Peyer's patch (tissue), 4 donors: ENCODE data around the gene NEK6. TPM values are rescaled to one million over a fixed set of nuclear protein-coding genes. Genes with fewer than 3 reads are reported as not detected.
A peak's percentile ranks its signal among the peaks of the same experiment; 100 is the strongest.

Experiments used
- DNase-seq, 3 donors: peaks; one replicate each; pipeline ENCODE4 v3.0.0-alpha.2; 2017 to 2019
- H3K27ac ChIP-seq, 4 donors: fragments of 200-600 bp; sonication (generic); one replicate each; pipeline ENCODE4 v1.5.1; 2016 to 2019
- H3K27me3 ChIP-seq, 2 donors: fragments of 200-600 bp; sonication (generic); one replicate each; pipeline ENCODE4 v1.5.1; 2019
- H3K36me3 ChIP-seq, 3 donors: fragments of 200-600 bp; sonication (generic); one replicate each; pipeline ENCODE4 v1.5.1; 2016 to 2019
- H3K4me1 ChIP-seq, 4 donors: fragments of 200-600 bp; sonication (generic); one replicate each; pipeline ENCODE4 v1.5.1; 2016 to 2019
- H3K4me3 ChIP-seq, 4 donors: fragments of 200-600 bp; sonication (generic); 1 replicate in 3 of 4; 2 replicates in 1 of 4; pipeline ENCODE4 v1.5.1; 2016 to 2019; ENCODE audit warnings: mild to moderate bottlenecking in 1 of 4
- H3K9me3 ChIP-seq, 4 donors: fragments of 200-600 bp; sonication (generic); one replicate each; pipeline ENCODE4 v1.5.1; 2016 to 2019; ENCODE audit warnings: mild to moderate bottlenecking in 1 of 4
- POLR2A ChIP-seq, 2 donors: fragments of 450-650 bp; IDR thresholded peaks; one replicate each; pipeline ENCODE4 v1.5.1; 2017; ENCODE audit warnings: antibody characterized with exemption in 2 of 2, mild to moderate bottlenecking in 2 of 2, moderate library complexity in 2 of 2
- total RNA-seq, 4 donors: library from RNA; depleted of rRNA; stranded (reverse); fragments of >200 nt; gene quantifications; one replicate each; pipeline ENCODE4 v1.1.0, GENCODE V29; 2016
- TF ChIP-seq, protein P1 (sequence below), 6 experiments: fragments of 450-650 bp in 4 of 6; fragments of 200-600 bp in 2 of 6; sonication (generic) in 1 of 6; IDR thresholded peaks; one replicate each; pipeline ENCODE4 v1.5.1; 2017 to 2019; ENCODE audit warnings: antibody characterized with exemption in 6 of 6, mild to moderate bottlenecking in 3 of 6, moderate library complexity in 1 of 6

The NEK6 gene
- total RNA-seq, 4 donors from 2014 or later, result 38.4 to 77.6 (median 46.9) TPM

DNA sequence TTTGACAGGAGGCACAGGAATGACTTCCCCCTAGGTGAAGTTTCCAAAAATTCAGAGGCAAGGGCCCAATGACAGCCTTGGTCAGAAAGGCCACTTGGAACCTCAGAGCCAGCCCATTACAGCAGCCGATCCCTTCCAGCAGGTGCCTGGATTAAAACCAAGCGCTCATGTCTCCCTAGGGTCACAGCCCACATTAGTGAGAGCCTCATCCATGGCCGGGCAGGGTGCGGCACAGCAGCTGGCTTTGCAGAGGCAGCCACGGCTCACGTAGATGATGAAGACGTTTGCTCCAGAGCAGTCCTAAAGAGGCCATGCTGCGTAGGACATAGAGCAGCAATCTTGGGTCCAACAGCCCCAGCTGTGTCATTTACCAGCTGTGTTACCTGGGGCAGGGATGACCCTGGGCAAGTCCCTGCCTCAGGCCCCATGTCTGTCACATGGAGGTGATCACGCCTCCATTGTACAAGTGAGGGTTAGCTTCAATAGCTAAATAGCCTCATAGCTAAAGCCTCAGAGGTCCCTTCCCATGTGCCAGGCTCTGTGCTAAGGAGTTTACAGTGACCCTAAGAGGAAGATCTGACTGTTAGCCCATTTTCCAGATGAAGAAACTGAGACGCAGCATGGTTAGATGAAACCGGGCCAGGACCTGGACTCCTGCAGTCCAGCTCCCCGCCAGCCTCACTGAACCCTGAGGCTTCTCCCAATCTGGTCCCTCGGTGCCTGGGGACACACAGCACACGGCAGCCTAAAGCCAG lies 39.2 kb downstream of the NEK6 start:
- Histone ChIP-seq H3K4me3 (no peak overlapping the region), H3K36me3 (peaks cover 0 to 2% (median 0%) of the 10 kb centered on the region in 3 donors), H3K4me1 (peaks cover 0 to 50% (median 15%) of the 10 kb centered on the region in 4 donors), H3K27me3 (no peaks in the 10 kb centered on the region), H3K27ac (peak overlapping the region in 2 of 4 donors; percentile 6 to 35), H3K9me3 (no peaks in the 10 kb centered on the region)
- no peak for TF ChIP-seq POLR2A (IDR thresholded peaks at IDR 0.05)
- TF ChIP-seq, protein P1, sequence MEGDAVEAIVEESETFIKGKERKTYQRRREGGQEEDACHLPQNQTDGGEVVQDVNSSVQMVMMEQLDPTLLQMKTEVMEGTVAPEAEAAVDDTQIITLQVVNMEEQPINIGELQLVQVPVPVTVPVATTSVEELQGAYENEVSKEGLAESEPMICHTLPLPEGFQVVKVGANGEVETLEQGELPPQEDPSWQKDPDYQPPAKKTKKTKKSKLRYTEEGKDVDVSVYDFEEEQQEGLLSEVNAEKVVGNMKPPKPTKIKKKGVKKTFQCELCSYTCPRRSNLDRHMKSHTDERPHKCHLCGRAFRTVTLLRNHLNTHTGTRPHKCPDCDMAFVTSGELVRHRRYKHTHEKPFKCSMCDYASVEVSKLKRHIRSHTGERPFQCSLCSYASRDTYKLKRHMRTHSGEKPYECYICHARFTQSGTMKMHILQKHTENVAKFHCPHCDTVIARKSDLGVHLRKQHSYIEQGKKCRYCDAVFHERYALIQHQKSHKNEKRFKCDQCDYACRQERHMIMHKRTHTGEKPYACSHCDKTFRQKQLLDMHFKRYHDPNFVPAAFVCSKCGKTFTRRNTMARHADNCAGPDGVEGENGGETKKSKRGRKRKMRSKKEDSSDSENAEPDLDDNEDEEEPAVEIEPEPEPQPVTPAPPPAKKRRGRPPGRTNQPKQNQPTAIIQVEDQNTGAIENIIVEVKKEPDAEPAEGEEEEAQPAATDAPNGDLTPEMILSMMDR (IDR thresholded peaks at IDR 0.05), result no peak
- DNase-seq, result no peak

DNA sequence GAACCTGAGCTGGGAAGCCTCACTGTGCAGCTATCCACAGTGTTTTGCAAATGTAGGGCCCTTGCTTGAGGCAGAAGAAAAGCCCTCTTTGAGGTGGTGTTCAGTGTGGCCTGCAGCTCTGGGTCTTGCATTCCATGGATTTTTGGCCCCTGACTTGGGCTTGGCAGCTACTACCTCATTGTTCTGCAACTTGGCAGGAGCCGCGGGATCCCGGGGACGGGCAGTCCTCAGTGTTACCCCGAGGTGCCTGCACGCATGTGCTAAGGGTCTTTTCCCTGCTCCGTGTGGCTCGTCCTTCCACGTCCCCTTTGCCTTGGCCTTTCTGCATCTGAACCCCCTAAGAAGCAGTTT lies 39.8 kb downstream of the NEK6 start:
- TF ChIP-seq POLR2A (IDR thresholded peaks at IDR 0.05), result no peak
- TF ChIP-seq, protein P1 (IDR thresholded peaks at IDR 0.05), result no peak
- peak in 1 of 3 donors; percentile 55 for DNase-seq
- Histone ChIP-seq H3K4me3 (no peak overlapping the region), H3K4me1 (peaks cover 0 to 44% (median 10%) of the 10 kb centered on the region in 4 donors), H3K27me3 (no peaks in the 10 kb centered on the region), H3K27ac (peak overlapping the region in 2 of 4 donors; percentile 6 to 11), H3K36me3 (peaks cover 0 to 6% (median 0%) of the 10 kb centered on the region in 3 donors), H3K9me3 (no peaks in the 10 kb centered on the region)

DNA sequence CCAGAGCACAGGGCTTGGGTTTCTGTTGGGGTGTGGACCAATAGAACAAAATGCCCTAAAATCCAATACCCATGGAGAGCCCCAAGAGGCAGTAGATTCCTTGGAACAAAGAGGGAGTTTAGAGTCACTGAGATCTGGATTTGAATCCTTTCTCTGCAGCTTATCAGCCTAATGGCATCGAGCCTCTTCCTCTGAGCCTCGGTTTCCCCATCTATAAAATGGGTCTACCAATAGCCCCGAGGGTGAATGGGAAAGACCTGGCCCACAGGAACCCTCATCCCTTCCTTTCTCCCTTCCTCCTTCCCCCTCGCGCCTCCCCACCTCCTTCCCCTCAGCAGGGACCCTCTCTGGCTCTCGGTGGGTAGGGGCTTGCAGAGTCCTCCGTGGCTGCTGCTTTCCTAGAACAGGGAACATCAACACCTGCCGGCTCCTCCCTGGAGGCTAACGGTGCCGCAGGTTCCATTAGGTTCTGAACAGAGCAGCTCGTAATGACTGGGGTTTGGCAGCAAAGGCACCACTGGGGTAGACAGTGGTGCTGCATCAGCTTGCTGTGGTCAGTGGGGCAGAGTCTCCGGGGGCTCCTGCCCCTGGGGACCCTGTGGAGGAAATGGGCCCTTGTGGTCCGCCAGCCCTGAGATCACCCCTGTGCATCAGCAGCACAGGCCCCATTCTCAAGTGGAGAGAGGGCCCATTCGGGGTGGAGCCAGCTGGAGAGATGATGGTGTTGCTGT lies 40.3 kb downstream of the NEK6 start:
- TF ChIP-seq, protein P1 (IDR thresholded peaks at IDR 0.05), result no peak
- no peak for TF ChIP-seq POLR2A (IDR thresholded peaks at IDR 0.05)
- Histone ChIP-seq H3K36me3 (peaks cover 0 to 11% (median 0%) of the 10 kb centered on the region in 3 donors), H3K9me3 (no peaks in the 10 kb centered on the region), H3K27me3 (no peaks in the 10 kb centered on the region), H3K4me3 (no peak overlapping the region), H3K4me1 (peaks cover 0 to 43% (median 7%) of the 10 kb centered on the region in 4 donors), H3K27ac (peak overlapping the region in 1 of 4 donors; percentile 6)
- no peak for DNase-seq

DNA sequence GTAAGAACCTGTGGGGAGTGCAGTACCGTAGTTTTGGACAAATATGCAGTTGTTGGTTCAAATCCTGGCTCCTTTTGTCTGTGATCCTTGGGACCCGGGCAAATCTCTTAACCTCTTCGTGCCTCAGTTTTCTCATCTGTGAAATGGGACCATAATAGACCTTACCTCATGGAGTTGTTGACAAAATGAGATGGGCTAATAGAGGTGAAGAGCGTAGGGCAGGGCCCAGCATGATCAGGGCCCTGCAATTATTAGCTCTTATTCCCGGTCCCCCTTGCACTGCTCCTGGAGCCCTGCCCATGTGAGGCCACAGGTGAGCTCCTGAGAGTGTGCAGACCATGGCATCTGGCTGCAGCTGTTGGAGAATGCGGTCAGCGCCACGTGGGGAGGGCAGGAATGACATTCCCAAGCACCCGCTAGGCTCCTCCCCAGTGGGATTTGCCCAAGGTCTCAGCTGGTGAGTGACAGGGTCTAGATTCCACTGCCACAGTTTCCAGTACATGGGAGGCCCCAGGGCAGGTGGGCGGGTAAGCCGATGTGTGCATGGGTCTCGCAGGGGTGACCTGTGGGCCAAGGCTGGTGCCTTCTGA lies 41.0 kb downstream of the NEK6 start:
- TF ChIP-seq, protein P1 (IDR thresholded peaks at IDR 0.05), result no peak
- no peak for TF ChIP-seq POLR2A (IDR thresholded peaks at IDR 0.05)
- Histone ChIP-seq H3K4me1 (peaks cover 0 to 39% (median 5%) of the 10 kb centered on the region in 4 donors), H3K36me3 (peaks cover 0 to 18% (median 0%) of the 10 kb centered on the region in 3 donors), H3K27me3 (no peaks in the 10 kb centered on the region), H3K27ac (peak overlapping the region in 1 of 4 donors; percentile 8), H3K4me3 (no peak overlapping the region), H3K9me3 (no peaks in the 10 kb centered on the region)
- DNase-seq, result no peak

DNA sequence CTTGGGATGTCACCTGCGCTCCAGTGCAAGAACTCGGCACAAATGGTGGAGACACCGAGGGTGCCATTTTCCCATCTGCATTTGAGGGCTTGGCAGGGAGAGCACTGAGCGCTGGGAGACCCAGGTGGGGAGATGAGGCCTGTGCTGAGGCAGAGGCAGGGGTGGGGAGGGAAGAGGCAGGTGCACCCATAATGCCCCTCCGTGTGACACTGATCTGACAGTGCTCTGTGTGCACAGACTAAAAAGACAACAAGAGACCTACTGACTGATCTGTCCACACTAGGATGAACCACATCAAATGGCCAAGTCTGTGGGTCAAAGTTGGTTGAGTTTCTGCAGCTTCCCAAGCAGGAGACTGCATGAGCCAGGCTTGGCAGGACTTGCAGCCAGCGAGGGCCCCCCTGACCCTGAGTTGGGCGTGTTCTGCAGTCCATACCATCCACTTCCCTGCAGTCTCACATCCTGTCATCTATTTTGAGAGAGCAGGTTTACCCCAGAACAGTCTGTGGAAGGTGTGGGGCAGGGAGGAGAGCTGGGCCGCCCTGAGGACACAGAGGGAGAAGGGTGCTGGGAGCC lies 41.9 kb downstream of the NEK6 start:
- TF ChIP-seq, protein P1 (IDR thresholded peaks at IDR 0.05), result no peak
- TF ChIP-seq POLR2A (IDR thresholded peaks at IDR 0.05), result no peak
- no peaks in the 10 kb centered on the region for H3K27me3 ChIP-seq
- no peak for DNase-seq
- H3K9me3 ChIP-seq, result no peaks in the 10 kb centered on the region
- H3K4me1 ChIP-seq, result peaks cover 0 to 31% (median 5%) of the 10 kb centered on the region in 4 donors
- H3K36me3 ChIP-seq, result peaks cover 0 to 27% (median 0%) of the 10 kb centered on the region in 3 donors
- no peak overlapping the region for H3K4me3 ChIP-seq
- no peak overlapping the region for H3K27ac ChIP-seq
